A549 (cell line): Measurements from ENCODE around the gene B2M. TPM values are rescaled to one million over a fixed set of nuclear protein-coding genes. Genes with fewer than 3 reads are reported as not detected.
"Not testable (repeated sequence)": the region's sequence is repeated elsewhere in the genome, so short reads cannot be mapped to it uniquely, and the experiment has no call there.

Experiments
- ATAC-seq, 2 experiments: fragments of 200-7000 bp in 1 of 2; fragments of >200 bp in 1 of 2; cut with Nextera tagmentation in 1 of 2; cut with Tn5 transposase in 1 of 2; 3 replicates each; pipeline versions ENCODE4 v1.8.0 to v1.9.1; 2018 to 2020; ENCODE audit warnings: mild to moderate bottlenecking in 1 of 2, moderate library complexity in 1 of 2
- CTCF ChIA-PET: fragments of 300-600 bp; sonication (Branson Sonifier 250); formaldehyde crosslinking; extraction: SDS; loops from one replicate; lab custom pipeline; 2021; ENCODE audit warnings: antibody characterized with exemption, inconsistent platforms; lab: Yijun Ruan, JAX
- POLR2A ChIA-PET: fragments of 350-600 bp; formaldehyde crosslinking; extraction: SDS; loops from one replicate; lab custom pipeline; 2021; ENCODE audit warnings: antibody characterized with exemption, inconsistent platforms; lab: Yijun Ruan, JAX
- DNase-seq, 2 experiments: peaks; one replicate each; pipeline versions ENCODE4 v3.0.0 to v3.0.0-alpha.2; 2011 to 2016; ENCODE audit warnings: low read depth in 1 of 2, low spot score in 1 of 2
- FAIRE-seq: peaks from 2 replicates; lab custom pipeline; 2011; peaks lifted over from hg19 to GRCh38; lab: Jason Lieb, UNC
- H3K27ac ChIP-seq, 2 experiments: fragments of >200 bp; sonication (Bioruptor Twin); formaldehyde crosslinking; 3 replicates each; pipeline ENCODE4 v1.5.1; 2016 to 2017
- H3K4me1 ChIP-seq: fragments of >200 bp; sonication (Bioruptor Twin); formaldehyde crosslinking; 3 replicates; pipeline ENCODE4 v1.6.1; 2016
- H3K4me2 ChIP-seq: fragments of >200 bp; sonication (Bioruptor Twin); formaldehyde crosslinking; 3 replicates; pipeline ENCODE4 v1.6.1; 2016
- H3K4me3 ChIP-seq: fragments of >200 bp; sonication (Bioruptor Twin); formaldehyde crosslinking; 3 replicates; pipeline ENCODE4 v1.5.1; 2016
- H3K9me3 ChIP-seq: fragments of >200 bp; sonication (Bioruptor Twin); formaldehyde crosslinking; 3 replicates; pipeline ENCODE4 v1.6.1; 2016
- CEBPB ChIP-seq, 2 experiments: fragments of >200 bp in 1 of 2; sonication (Bioruptor Twin) in 1 of 2; formaldehyde crosslinking in 1 of 2; IDR thresholded peaks; 2 replicates each; pipeline ENCODE4 v1.6.1; 2012 to 2016
- ESRRA ChIP-seq: fragments of 150-350 bp; IDR thresholded peaks from 2 replicates; pipeline ENCODE4 v1.6.1; 2014; ENCODE audit warnings: mild to moderate bottlenecking, low read length, borderline replicate concordance
- FOSL2 ChIP-seq, 2 experiments: fragments of 450-650 bp in 1 of 2; fragments of >200 bp in 1 of 2; sonication (Bioruptor Twin) in 1 of 2; formaldehyde crosslinking; IDR thresholded peaks; 2 replicates each; pipeline versions ENCODE4 v1.5.0 to v1.6.1; 2016 to 2020; ENCODE audit warnings: mild to moderate bottlenecking in 1 of 2, moderate library complexity in 1 of 2
- GATA3 ChIP-seq: IDR thresholded peaks from 2 replicates; pipeline ENCODE4 v1.6.1; 2012; ENCODE audit warnings: borderline replicate concordance
- HEYL ChIP-seq: fragments of 250-450 bp; sonication (Bioruptor Pico); IDR thresholded peaks from 2 replicates; pipeline ENCODE4 v1.8.0; 2021; ENCODE audit warnings: mild to moderate bottlenecking, moderate library complexity
- NFE2L2 ChIP-seq: fragments of 150-350 bp; conservative IDR thresholded peaks from 2 replicates; pipeline ENCODE4 v1.6.1; 2014; ENCODE audit warnings: low read length
- RARB ChIP-seq: fragments of 250-450 bp; sonication (Bioruptor Pico); IDR thresholded peaks from 2 replicates; pipeline ENCODE4 v1.8.0; 2021; ENCODE audit warnings: mild to moderate bottlenecking, moderate library complexity
- TFCP2L1 ChIP-seq: fragments of 250-450 bp; sonication (Bioruptor Pico); IDR thresholded peaks from 2 replicates; pipeline ENCODE4 v1.5.0; 2021; ENCODE audit warnings: mild to moderate bottlenecking
- WGBS: methylation state at CpG from one replicate; pipeline ENCODE4 v1.1.6; 2017; ENCODE audit errors: missing lambda C conversion rate; 5-methylcytosine and 5-hydroxymethylcytosine counted together
- polyA plus RNA-seq, 4 experiments: library from polyadenylated mRNA; depleted of rRNA in 3 of 4; stranded (reverse); fragments of >200 nt; fragmentation: RNase III in 1 of 4; extraction: RNeasy Plus Mini Kit Qiagen cat#74134 plus additional on column Dnase treatment in 1 of 4; gene quantifications; 2 replicates in 3 of 4; 3 replicates in 1 of 4; pipeline ENCODE4 v1.2.3, GENCODE V29; 2011 to 2017
- TF ChIP-seq, protein P1 (sequence below): IDR thresholded peaks from 2 replicates; pipeline ENCODE4 v1.6.1; 2012
- TF ChIP-seq, protein P2 (sequence below): fragments of >200 bp; sonication (Bioruptor Twin); formaldehyde crosslinking; IDR thresholded peaks from 3 replicates; pipeline ENCODE4 v1.6.1; 2016
- TF ChIP-seq, protein P3 (sequence below): fragments of >200 bp; sonication (Bioruptor Twin); formaldehyde crosslinking; IDR thresholded peaks from 3 replicates; pipeline ENCODE4 v1.5.1; 2016
- TF ChIP-seq, protein P4 (sequence below): fragments of 200-600 bp; sonication (generic); IDR thresholded peaks from 2 replicates; pipeline ENCODE4 v1.6.1; 2016; ENCODE audit warnings: antibody characterized with exemption, mild to moderate bottlenecking, moderate library complexity
- TF ChIP-seq, protein P5 (sequence below): fragments of 150-350 bp; IDR thresholded peaks from 2 replicates; pipeline ENCODE4 v1.6.1; 2014; ENCODE audit warnings: low read depth, mild to moderate bottlenecking, low read length

The B2M gene
- polyA plus RNA-seq, 2 of the 4 experiments (the other 2 are of a cell fraction): 486 to 823 TPM

DNA sequence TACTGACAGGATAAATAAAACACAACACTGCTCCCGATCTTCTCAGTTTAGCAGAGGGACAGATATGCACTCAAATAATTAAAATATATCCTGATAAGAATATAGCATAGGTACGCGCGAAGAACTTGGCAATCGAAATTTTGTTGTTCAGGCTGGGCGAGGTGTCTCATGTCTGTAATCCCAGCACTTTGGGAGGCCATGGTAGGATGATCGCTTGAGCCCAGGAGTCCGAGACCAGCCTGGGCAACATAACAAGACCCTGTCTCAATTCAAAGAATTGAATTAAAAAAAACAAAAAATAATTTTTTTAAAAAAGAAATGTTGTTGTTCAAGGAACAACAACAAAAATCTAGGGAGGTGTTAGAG is 7.6 kb downstream of the B2M start:
- POLR2A ChIA-PET: no interaction called here
- no peak overlapping the region for H3K27ac ChIP-seq
- H3K4me2 ChIP-seq: no peak overlapping the region
- DNase-seq (no peak), ATAC-seq (no peak), FAIRE-seq (no peak)
- TF ChIP-seq FOSL2 (IDR thresholded peaks at IDR 0.05): no peak
- no peak for TF ChIP-seq FOSL2 (CRISPR knock-in tag; IDR thresholded peaks at IDR 0.05)
- no peak for TF ChIP-seq GATA3
- TF ChIP-seq ESRRA: no peak
- TF ChIP-seq, protein P1, sequence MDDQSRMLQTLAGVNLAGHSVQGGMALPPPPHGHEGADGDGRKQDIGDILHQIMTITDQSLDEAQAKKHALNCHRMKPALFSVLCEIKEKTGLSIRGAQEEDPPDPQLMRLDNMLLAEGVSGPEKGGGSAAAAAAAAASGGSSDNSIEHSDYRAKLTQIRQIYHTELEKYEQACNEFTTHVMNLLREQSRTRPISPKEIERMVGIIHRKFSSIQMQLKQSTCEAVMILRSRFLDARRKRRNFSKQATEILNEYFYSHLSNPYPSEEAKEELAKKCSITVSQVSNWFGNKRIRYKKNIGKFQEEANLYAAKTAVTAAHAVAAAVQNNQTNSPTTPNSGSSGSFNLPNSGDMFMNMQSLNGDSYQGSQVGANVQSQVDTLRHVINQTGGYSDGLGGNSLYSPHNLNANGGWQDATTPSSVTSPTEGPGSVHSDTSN: no peak
- no peak for TF ChIP-seq HEYL (CRISPR knock-in tag)
- no peak for TF ChIP-seq CEBPB (IDR thresholded peaks at IDR 0.05)
- TF ChIP-seq, protein P2, sequence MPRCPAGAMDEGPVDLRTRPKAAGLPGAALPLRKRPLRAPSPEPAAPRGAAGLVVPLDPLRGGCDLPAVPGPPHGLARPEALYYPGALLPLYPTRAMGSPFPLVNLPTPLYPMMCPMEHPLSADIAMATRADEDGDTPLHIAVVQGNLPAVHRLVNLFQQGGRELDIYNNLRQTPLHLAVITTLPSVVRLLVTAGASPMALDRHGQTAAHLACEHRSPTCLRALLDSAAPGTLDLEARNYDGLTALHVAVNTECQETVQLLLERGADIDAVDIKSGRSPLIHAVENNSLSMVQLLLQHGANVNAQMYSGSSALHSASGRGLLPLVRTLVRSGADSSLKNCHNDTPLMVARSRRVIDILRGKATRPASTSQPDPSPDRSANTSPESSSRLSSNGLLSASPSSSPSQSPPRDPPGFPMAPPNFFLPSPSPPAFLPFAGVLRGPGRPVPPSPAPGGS: no peak
- no peak for TF ChIP-seq TFCP2L1 (CRISPR knock-in tag)
- H3K4me3 ChIP-seq: no peak overlapping the region
- H3K4me1 ChIP-seq: no peaks in the 10 kb centered on the region
- 90% methylated on average over 8 of the region's 8 CpGs for WGBS
- CTCF ChIA-PET: interaction anchor here (1.0 to 2.4 kb wide), 2 partner anchors 10 to 19 kb away, joined by 3 to 8 read pairs; no protein-coding TSS in a partner anchor
- H3K9me3 ChIP-seq: no peaks in the 10 kb centered on the region

DNA sequence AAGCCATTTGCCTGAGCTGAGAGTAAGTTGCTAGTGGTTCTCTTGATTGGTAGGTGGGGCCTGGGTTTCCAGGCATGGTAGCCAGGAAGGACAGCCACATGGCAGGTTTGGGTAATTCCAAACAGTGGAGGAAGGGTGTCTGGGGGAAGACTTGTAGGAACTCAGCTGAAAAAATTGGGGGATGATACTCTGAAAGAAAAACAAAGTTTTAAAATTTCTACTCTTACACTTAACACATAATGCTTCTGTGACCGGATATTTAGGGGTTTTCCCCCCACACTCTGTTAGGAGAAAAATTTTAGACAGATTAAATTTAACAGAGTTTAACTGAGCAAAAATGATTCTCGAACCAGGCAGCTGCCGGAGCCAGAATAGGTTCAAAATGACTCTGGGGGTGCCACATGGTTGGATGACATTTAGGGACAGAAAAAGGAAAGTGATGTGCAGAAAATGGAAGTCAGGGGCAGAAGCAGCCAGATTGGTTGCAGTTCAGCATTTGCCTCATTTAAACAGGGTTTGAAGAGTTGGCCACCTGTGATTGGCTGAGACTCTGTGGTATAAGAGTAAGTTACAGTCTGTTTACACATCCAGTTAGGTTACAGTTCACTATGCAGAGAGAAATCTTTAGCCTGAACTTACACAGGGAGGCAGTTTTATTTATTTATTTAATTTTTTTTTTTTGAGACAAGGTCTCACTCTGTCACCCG is 8.1 kb downstream of the B2M start:
- Histone ChIP-seq H3K4me3 (no peak overlapping the region), H3K4me1 (no peaks in the 10 kb centered on the region), H3K27ac (no peak overlapping the region), H3K9me3 (no peaks in the 10 kb centered on the region), H3K4me2 (no peak overlapping the region)
- ATAC-seq (peak in 1 of 2 experiments; percentile 23; a peak in 1 of 6 replicates), FAIRE-seq (no peak), DNase-seq (no peak)
- ChIA-PET POLR2A (no interaction called here), CTCF (interaction anchor here (1.0 to 1.5 kb wide), 2 partner anchors 9 to 10 kb away, joined by 3 to 5 read pairs; partner anchors contain the start of gene PATL2)
- TF ChIP-seq RARB (CRISPR knock-in tag) (no peak), NFE2L2 (no peak)
- TF ChIP-seq, protein P3, sequence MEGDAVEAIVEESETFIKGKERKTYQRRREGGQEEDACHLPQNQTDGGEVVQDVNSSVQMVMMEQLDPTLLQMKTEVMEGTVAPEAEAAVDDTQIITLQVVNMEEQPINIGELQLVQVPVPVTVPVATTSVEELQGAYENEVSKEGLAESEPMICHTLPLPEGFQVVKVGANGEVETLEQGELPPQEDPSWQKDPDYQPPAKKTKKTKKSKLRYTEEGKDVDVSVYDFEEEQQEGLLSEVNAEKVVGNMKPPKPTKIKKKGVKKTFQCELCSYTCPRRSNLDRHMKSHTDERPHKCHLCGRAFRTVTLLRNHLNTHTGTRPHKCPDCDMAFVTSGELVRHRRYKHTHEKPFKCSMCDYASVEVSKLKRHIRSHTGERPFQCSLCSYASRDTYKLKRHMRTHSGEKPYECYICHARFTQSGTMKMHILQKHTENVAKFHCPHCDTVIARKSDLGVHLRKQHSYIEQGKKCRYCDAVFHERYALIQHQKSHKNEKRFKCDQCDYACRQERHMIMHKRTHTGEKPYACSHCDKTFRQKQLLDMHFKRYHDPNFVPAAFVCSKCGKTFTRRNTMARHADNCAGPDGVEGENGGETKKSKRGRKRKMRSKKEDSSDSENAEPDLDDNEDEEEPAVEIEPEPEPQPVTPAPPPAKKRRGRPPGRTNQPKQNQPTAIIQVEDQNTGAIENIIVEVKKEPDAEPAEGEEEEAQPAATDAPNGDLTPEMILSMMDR: no peak
- TF ChIP-seq, protein P4, sequence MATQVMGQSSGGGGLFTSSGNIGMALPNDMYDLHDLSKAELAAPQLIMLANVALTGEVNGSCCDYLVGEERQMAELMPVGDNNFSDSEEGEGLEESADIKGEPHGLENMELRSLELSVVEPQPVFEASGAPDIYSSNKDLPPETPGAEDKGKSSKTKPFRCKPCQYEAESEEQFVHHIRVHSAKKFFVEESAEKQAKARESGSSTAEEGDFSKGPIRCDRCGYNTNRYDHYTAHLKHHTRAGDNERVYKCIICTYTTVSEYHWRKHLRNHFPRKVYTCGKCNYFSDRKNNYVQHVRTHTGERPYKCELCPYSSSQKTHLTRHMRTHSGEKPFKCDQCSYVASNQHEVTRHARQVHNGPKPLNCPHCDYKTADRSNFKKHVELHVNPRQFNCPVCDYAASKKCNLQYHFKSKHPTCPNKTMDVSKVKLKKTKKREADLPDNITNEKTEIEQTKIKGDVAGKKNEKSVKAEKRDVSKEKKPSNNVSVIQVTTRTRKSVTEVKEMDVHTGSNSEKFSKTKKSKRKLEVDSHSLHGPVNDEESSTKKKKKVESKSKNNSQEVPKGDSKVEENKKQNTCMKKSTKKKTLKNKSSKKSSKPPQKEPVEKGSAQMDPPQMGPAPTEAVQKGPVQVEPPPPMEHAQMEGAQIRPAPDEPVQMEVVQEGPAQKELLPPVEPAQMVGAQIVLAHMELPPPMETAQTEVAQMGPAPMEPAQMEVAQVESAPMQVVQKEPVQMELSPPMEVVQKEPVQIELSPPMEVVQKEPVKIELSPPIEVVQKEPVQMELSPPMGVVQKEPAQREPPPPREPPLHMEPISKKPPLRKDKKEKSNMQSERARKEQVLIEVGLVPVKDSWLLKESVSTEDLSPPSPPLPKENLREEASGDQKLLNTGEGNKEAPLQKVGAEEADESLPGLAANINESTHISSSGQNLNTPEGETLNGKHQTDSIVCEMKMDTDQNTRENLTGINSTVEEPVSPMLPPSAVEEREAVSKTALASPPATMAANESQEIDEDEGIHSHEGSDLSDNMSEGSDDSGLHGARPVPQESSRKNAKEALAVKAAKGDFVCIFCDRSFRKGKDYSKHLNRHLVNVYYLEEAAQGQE: no peak
- TF ChIP-seq, protein P5, sequence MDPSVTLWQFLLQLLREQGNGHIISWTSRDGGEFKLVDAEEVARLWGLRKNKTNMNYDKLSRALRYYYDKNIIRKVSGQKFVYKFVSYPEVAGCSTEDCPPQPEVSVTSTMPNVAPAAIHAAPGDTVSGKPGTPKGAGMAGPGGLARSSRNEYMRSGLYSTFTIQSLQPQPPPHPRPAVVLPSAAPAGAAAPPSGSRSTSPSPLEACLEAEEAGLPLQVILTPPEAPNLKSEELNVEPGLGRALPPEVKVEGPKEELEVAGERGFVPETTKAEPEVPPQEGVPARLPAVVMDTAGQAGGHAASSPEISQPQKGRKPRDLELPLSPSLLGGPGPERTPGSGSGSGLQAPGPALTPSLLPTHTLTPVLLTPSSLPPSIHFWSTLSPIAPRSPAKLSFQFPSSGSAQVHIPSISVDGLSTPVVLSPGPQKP: no peak
- WGBS: 85% methylated on average over 4 of the region's 4 CpGs

DNA sequence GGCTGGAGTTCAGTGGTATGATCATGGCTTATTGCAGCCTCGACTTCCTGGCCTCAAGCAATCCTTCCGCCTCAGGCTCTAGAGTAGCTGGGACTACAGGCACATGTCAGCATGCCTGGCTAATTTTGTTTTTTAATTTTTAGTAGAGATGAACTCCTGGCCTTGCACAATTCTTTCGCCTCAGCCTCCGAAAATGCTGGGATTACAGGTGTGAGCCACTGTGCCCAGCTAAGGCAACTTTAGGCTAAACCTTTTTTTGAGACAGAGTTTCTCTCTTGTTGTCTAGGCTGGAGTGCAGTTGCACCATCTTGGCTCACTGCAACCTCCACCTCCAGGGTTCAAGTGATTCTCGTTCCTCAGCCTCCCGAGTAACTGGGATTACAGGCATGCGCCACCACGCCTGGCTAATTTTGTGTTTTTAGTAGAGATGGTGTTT is 8.7 kb downstream of the B2M start:
- DNase-seq, H3K4me3 ChIP-seq, FAIRE-seq, H3K9me3 ChIP-seq, H3K4me1 ChIP-seq, ATAC-seq, H3K27ac ChIP-seq, H3K4me2 ChIP-seq: not testable (repeated sequence)
- ChIA-PET CTCF (interaction anchor here (1.5 kb wide), 1 partner anchor 9 kb away, joined by 5 read pairs; the partner anchor contains the start of gene PATL2), POLR2A (interaction anchor here (0.7 kb wide), 1 partner anchor 9 kb away, joined by 3 read pairs; no protein-coding TSS in a partner anchor)
- 85% methylated on average over 8 of the region's 8 CpGs for WGBS
